Right lung (tissue), 5 donors: Measurements from ENCODE around the gene RREB1. TPM values are rescaled to one million over a fixed set of nuclear protein-coding genes. Genes with fewer than 3 reads are reported as not detected.
A peak's percentile ranks its signal among the peaks of the same experiment; 100 is the strongest.

Experiments used
- DNase-seq, 2 donors: peaks; one replicate each; pipeline ENCODE4 v3.0.0-alpha.2; 2013
- polyA plus RNA-seq, 5 donors: library from polyadenylated mRNA; unstranded; fragments of 120-200 nt; gene quantifications; one replicate each; pipeline versions ENCODE4 v1.2.1 to v1.2.3, GENCODE V29; 2013; ENCODE audit warnings: inconsistent platforms in 1 of 5, low replicate concordance in 1 of 5; ENCODE audit not compliant: insufficient read length in 5 of 5, insufficient read depth in 1 of 5

The RREB1 gene
- polyA plus RNA-seq, 5 donors, result 22.1 to 27.4 (median 24.3) TPM

- no peak for DNase-seq
Observed at GRCh38 chr6:7087491-7087979, 20.2 kb upstream of the RREB1 start.

GRCh38 chr6:7088076-7088742, 19.6 kb upstream of the RREB1 start:
- no peak for DNase-seq

GRCh38 chr6:7098993-7099392, 8.8 kb upstream of the RREB1 start:
- no peak for DNase-seq

GRCh38 chr6:7100072-7100752, 7.5 kb upstream of the RREB1 start:
- no peak for DNase-seq

GRCh38 chr6:7100753-7101081, 7.0 kb upstream of the RREB1 start:
- no peak for DNase-seq

- no peak for DNase-seq
Observed at GRCh38 chr6:7101290-7101689, 6.5 kb upstream of the RREB1 start.

GRCh38 chr6:7104752-7105151, 3.0 kb upstream of the RREB1 start:
- no peak for DNase-seq

- DNase-seq, result no peak
Observed at GRCh38 chr6:7106215-7106751, 1.5 kb upstream of the RREB1 start.

- DNase-seq, result no peak
Observed at GRCh38 chr6:7106752-7107577, 796 bp upstream of the RREB1 start.

GRCh38 chr6:7108196-7108963, 619 bp downstream of the RREB1 start:
- DNase-seq, result peak; percentile 51 to 55

- DNase-seq, result peak; percentile 75 to 78
Observed at GRCh38 chr6:7108964-7109836, 1.4 kb downstream of the RREB1 start.

- DNase-seq, result no peak
Observed at GRCh38 chr6:7110092-7110792, 2.5 kb downstream of the RREB1 start.

- no peak for DNase-seq
Observed at GRCh38 chr6:7111095-7111690, 3.4 kb downstream of the RREB1 start.

GRCh38 chr6:7112171-7112570, 4.4 kb downstream of the RREB1 start:
- DNase-seq, result no peak

- DNase-seq, result no peak
Observed at GRCh38 chr6:7112741-7113313, 5.1 kb downstream of the RREB1 start.

GRCh38 chr6:7114744-7115458, 7.1 kb downstream of the RREB1 start:
- DNase-seq, result no peak

- no peak for DNase-seq
Observed at GRCh38 chr6:7115543-7116231, 7.9 kb downstream of the RREB1 start.

- no peak for DNase-seq
Observed at GRCh38 chr6:7119272-7119801, 11.6 kb downstream of the RREB1 start.
